IMR-90 (cell line): ENCODE data around the gene HSPA12A. TPM values are rescaled to one million over a fixed set of nuclear protein-coding genes. Genes with fewer than 3 reads are reported as not detected.

Source experiments
- ATAC-seq: fragments of 200-7000 bp; cut with Tn5 transposase; 2 replicates; pipeline ENCODE4 v1.9.1; 2020; ENCODE audit warnings: low read depth, mild to moderate bottlenecking, moderate library complexity
- BruUV-seq: library from RNA; stranded (reverse); fragments of 400-500 nt; replicated peaks from 2 replicates; lab custom pipeline; 2021; lab: Mats Ljungman, UMichigan
- CTCF ChIA-PET: fragments of 300-600 bp; formaldehyde crosslinking; extraction: SDS; loops from one replicate; lab custom pipeline; 2021; ENCODE audit warnings: antibody characterized with exemption; lab: Yijun Ruan, JAX
- POLR2A ChIA-PET: fragments of 300-600 bp; sonication (Branson Sonifier 250); formaldehyde crosslinking; loops from one replicate; lab custom pipeline; 2022; ENCODE audit warnings: antibody characterized with exemption; ENCODE audit not compliant: unreplicated experiment; lab: Charles Lee
- DNase-seq: peaks from one replicate; pipeline ENCODE4 v3.0.0; 2013
- H2AFZ ChIP-seq: replicated peaks from 2 replicates; pipeline ENCODE3; 2013; ENCODE audit warnings: low read length, mild to moderate bottlenecking; ENCODE audit not compliant: poor library complexity
- H2AK5ac ChIP-seq: 2 replicates; pipeline ENCODE4 v1.6.1; 2013; ENCODE audit warnings: low read depth, low read length, inconsistent platforms
- H2AK9ac ChIP-seq: replicated peaks from 2 replicates; pipeline ENCODE3; 2013; ENCODE audit warnings: mild to moderate bottlenecking, low read depth, low read length, moderate library complexity; ENCODE audit not compliant: poor library complexity
- H2BK120ac ChIP-seq: 2 replicates; pipeline ENCODE4 v1.6.1; 2013; ENCODE audit warnings: low read depth, low read length, inconsistent platforms
- H2BK15ac ChIP-seq: 3 replicates; pipeline ENCODE4 v1.6.1; 2013; ENCODE audit warnings: low read depth, low read length, inconsistent platforms
- H2BK20ac ChIP-seq: 2 replicates; pipeline ENCODE4 v1.6.1; 2013; ENCODE audit warnings: low read depth, mild to moderate bottlenecking, inconsistent platforms, low read length, moderate library complexity
- H2BK5ac ChIP-seq: 2 replicates; pipeline ENCODE4 v1.6.1; 2013; ENCODE audit warnings: mild to moderate bottlenecking, low read depth, low read length, inconsistent platforms; ENCODE audit not compliant: poor library complexity, severe bottlenecking
- H3K14ac ChIP-seq: replicated peaks from 2 replicates; pipeline ENCODE4 v1.6.1; 2013; ENCODE audit warnings: low read depth, low read length, inconsistent platforms
- H3K18ac ChIP-seq: 2 replicates; pipeline ENCODE4 v1.6.1; 2013; ENCODE audit warnings: low read depth, low read length, control low read depth
- H3K23ac ChIP-seq: 2 replicates; pipeline ENCODE4 v1.6.1; 2013; ENCODE audit warnings: low read depth, low read length, inconsistent platforms
- H3K27ac ChIP-seq: 2 replicates; pipeline ENCODE4 v1.5.1; 2013; ENCODE audit warnings: mild to moderate bottlenecking, control low read depth, low read length; ENCODE audit not compliant: insufficient read depth
- H3K27me3 ChIP-seq: 2 replicates; pipeline ENCODE4 v1.6.1; 2013; ENCODE audit warnings: low read length; ENCODE audit not compliant: control insufficient read depth, insufficient read depth
- H3K36me3 ChIP-seq: 2 replicates; pipeline ENCODE4 v1.6.1; 2013; ENCODE audit warnings: low read length, mixed read lengths; ENCODE audit not compliant: control insufficient read depth, insufficient read depth
- H3K4ac ChIP-seq: 2 replicates; pipeline ENCODE4 v1.6.1; 2013; ENCODE audit warnings: low read depth, low read length, inconsistent platforms
- H3K4me1 ChIP-seq: 2 replicates; pipeline ENCODE4 v1.6.1; 2013; ENCODE audit warnings: low read length, mixed read lengths; ENCODE audit not compliant: control insufficient read depth, insufficient read depth
- H3K4me2 ChIP-seq: 2 replicates; pipeline ENCODE4 v1.6.1; 2013; ENCODE audit warnings: low read depth, mild to moderate bottlenecking, control low read depth, low read length, moderate library complexity
- H3K4me3 ChIP-seq: 2 replicates; pipeline ENCODE4 v1.5.1; 2013; ENCODE audit warnings: low read depth, mild to moderate bottlenecking, control low read depth, low read length, moderate library complexity; ENCODE audit not compliant: insufficient read depth
- H3K56ac ChIP-seq: 2 replicates; pipeline ENCODE4 v1.6.1; 2013; ENCODE audit warnings: low read length, inconsistent platforms; ENCODE audit not compliant: insufficient read depth; ENCODE audit errors: extremely low read depth
- H3K79me1 ChIP-seq, 2 experiments: 2 replicates each; pipeline ENCODE4 v1.6.1; 2013; ENCODE audit warnings: low read length in 2 of 2, inconsistent platforms in 1 of 2, low read depth in 1 of 2
- H3K9ac ChIP-seq: 2 replicates; pipeline ENCODE4 v1.6.1; 2013; ENCODE audit warnings: low read depth, low read length, control low read depth
- H3K9me1 ChIP-seq: 2 replicates; pipeline ENCODE4 v1.6.1; 2013; ENCODE audit warnings: low read length, inconsistent platforms; ENCODE audit not compliant: insufficient read depth
- H3K9me3 ChIP-seq: 2 replicates; pipeline ENCODE4 v1.6.1; 2013; ENCODE audit warnings: low read length; ENCODE audit not compliant: control insufficient read depth, insufficient read depth
- H4K20me1 ChIP-seq: 2 replicates; pipeline ENCODE4 v1.6.1; 2013; ENCODE audit warnings: low read length, inconsistent platforms; ENCODE audit not compliant: insufficient read depth
- H4K5ac ChIP-seq: 2 replicates; pipeline ENCODE4 v1.6.1; 2013; ENCODE audit warnings: mild to moderate bottlenecking, low read depth, low read length, control low read depth
- H4K8ac ChIP-seq, 2 experiments: 2 replicates each; pipeline ENCODE4 v1.6.1; 2013; ENCODE audit warnings: low read depth in 2 of 2, low read length in 2 of 2, control low read depth in 1 of 2, inconsistent platforms in 1 of 2
- H4K91ac ChIP-seq: 2 replicates; pipeline ENCODE4 v1.6.1; 2013; ENCODE audit warnings: low read depth, low read length, inconsistent platforms; ENCODE audit not compliant: insufficient read depth
- CHD1 ChIP-seq: IDR thresholded peaks from 2 replicates; pipeline ENCODE4 v1.6.1; 2012; ENCODE audit warnings: low read depth, low read length, improper control_type of control experiment
- MAZ ChIP-seq: IDR thresholded peaks from 2 replicates; pipeline ENCODE4 v1.6.1; 2012; ENCODE audit warnings: low read depth, mild to moderate bottlenecking, low read length, improper control_type of control experiment, moderate library complexity, borderline replicate concordance
- WGBS, 2 experiments: methylation state at CpG; one replicate each; pipeline versions ENCODE4 v1.1.5 to v1.1.7; 2013; ENCODE audit warnings: missing lambda C conversion rate in 2 of 2; ENCODE audit not compliant: insufficient read length in 1 of 2; ENCODE audit errors: extremely low coverage in 2 of 2; 5-methylcytosine and 5-hydroxymethylcytosine counted together
- dilution Hi-C: fragments of 300-500 bp; cut with HindIII; formaldehyde crosslinking; loops from one replicate; pipeline ENCODE4 v1.14.3; 2018; ENCODE audit warnings: low sequenced_read_pairs; ENCODE audit not compliant: unreplicated experiment
- in situ Hi-C: fragments of 300-500 bp; cut with MboI; formaldehyde crosslinking; loops from 3 replicates; pipeline ENCODE4 v1.14.3; 2019; ENCODE audit warnings: low sequenced_read_pairs, inconsistent platforms, mixed read lengths
- intact Hi-C: fragments of 100-400 bp; cut with micrococcal nuclease; formaldehyde crosslinking; loops from 2 replicates; pipeline ENCODE4 v1.10.0; 2022
- polyA plus RNA-seq, 3 experiments: library from polyadenylated mRNA; depleted of rRNA; stranded (reverse); fragments of >200 nt; gene quantifications; 2 replicates each; pipeline ENCODE4 v1.2.3, GENCODE V29; 2012; ENCODE audit warnings: low replicate concordance in 1 of 3
- total RNA-seq: library from RNA; depleted of rRNA; stranded (reverse); fragments of >200 nt; gene quantifications from 2 replicates; pipeline ENCODE4 v1.2.3, GENCODE V29; 2012

HSPA12A gene
- total and polyA plus RNA-seq, 2 of the 4 experiments (the other 2 are of a cell fraction) = 16.1 to 16.7 TPM

GRCh38 chr10:116630020-116630419, 112.3 kb downstream of the HSPA12A start:
- no CpG with 5 or more reads among the region's 2 CpGs for WGBS, 2 experiments
- Histone ChIP-seq H2BK20ac (no peak overlapping the region), H3K4me2 (no peak overlapping the region), H4K20me1 (no peaks in the 10 kb centered on the region), H2AFZ (no peak overlapping the region), H3K9me3 (no peaks in the 10 kb centered on the region), H3K9me1 (no peaks in the 10 kb centered on the region), H2BK15ac (no peak overlapping the region), H3K27ac (no peak overlapping the region), H2AK9ac (no peak overlapping the region), H3K4me3 (no peak overlapping the region), H3K4me1 (no peaks in the 10 kb centered on the region), H3K27me3 (peaks cover 12% of the 10 kb centered on the region), H2AK5ac (no peak overlapping the region), H4K91ac (no peak overlapping the region), H3K79me1 (no peaks in the 10 kb centered on the region), H3K23ac (no peak overlapping the region), H2BK5ac (no peak overlapping the region), H2BK120ac (no peak overlapping the region), H4K8ac (no peak overlapping the region), H4K5ac (no peak overlapping the region), H3K14ac (no peak overlapping the region), H3K56ac (no peak overlapping the region), H3K9ac (no peak overlapping the region), H3K18ac (no peak overlapping the region), H3K36me3 (no peaks in the 10 kb centered on the region), H3K4ac (no peak overlapping the region)
- ATAC-seq (no peak), DNase-seq (no peak)
- no TSS peak for BruUV-seq
- ChIA-PET CTCF (no interaction called here), POLR2A (no interaction called here)
- in situ Hi-C loops (no loop called here), dilution Hi-C loops (no loop called here), intact Hi-C loops (no loop called here)
- TF ChIP-seq CHD1 (no peak), MAZ (no peak)
